HS-5 (cell line): ENCODE results near the gene HOGA1.
"Not testable (repeated sequence)": the region's sequence is repeated elsewhere in the genome, so short reads cannot be mapped to it uniquely, and the experiment has no call there.

Experiments
- DNase-seq: peaks from one replicate; pipeline ENCODE4 v3.0.0-alpha.2; 2012; ENCODE audit warnings: low read depth

HOGA1 gene

GRCh38 chr10:97649405-97649750 is 65.2 kb downstream of the HOGA1 start:
- not testable (repeated sequence) for DNase-seq

- DNase-seq, result no peak
Observed at GRCh38 chr10:97650726-97651125, 66.5 kb downstream of the HOGA1 start.

GRCh38 chr10:97651773-97652172 is 67.6 kb downstream of the HOGA1 start:
- no peak for DNase-seq

DNA sequence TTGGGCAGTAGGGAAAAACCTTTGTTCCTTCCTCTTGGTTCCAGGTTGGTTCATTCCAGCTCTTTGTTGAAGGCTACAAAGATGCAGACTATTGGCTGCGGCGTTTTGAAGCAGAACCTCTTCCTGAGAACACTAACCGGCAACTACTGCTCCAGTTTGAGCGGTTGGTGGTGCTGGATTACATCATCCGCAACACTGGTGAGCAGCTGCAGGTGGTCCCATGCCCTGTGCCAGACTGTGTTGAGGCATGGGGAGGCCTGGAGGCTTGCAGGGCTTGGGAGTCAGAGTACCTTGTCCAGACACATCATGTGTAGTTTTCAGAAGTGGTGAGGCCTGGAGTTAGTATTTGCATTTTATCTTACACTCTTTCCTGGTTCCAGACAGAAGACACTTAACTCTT is 72.6 kb downstream of the HOGA1 start:
- DNase-seq, result no peak

DNA sequence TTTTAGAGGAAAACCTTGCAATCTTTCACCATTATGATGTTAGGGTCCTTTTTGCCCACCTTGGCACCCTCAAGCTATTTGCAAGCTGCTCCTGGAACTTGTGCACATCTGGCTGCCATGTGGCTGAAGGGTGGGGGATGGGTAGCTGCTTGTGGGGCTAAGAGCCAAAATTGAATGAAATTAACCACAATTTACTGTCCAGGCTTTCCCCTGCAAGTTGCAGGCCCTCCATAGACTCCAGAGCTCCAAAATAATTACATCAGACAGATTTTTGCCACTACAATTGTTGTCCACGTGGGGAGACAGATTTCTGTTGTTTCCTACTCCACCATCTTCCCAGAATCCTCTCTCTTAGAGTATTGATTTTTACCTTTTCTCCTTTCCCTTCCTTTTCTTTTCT is 75.4 kb downstream of the HOGA1 start:
- DNase-seq, result no peak
